Neural cell (in vitro differentiated cells): Measurements from ENCODE around the gene MTMR12. TPM values are rescaled to one million over a fixed set of nuclear protein-coding genes. Genes with fewer than 3 reads are reported as not detected.

Source experiments
- H2AFZ ChIP-seq: fragments of 200-600, 300-800 bp; sonication (generic), shearing (Covaris generic); 2 replicates; pipeline ENCODE4 v1.6.0; 2014; ENCODE audit warnings: low read depth, mild to moderate bottlenecking, antibody characterized with exemption, low read length, moderate library complexity
- H3F3A ChIP-seq: fragments of 200-600 bp; shearing (Covaris generic); 2 replicates; pipeline ENCODE4 v1.6.1; 2016; ENCODE audit warnings: mild to moderate bottlenecking, moderate library complexity, mixed read lengths, antibody characterized with exemption, low read length; ENCODE audit not compliant: insufficient read depth, poor library complexity, severe bottlenecking
- H3K27ac ChIP-seq: fragments of 200-600, 300-800 bp; sonication (generic), shearing (Covaris generic); 2 replicates; pipeline ENCODE4 v1.5.1; 2014; ENCODE audit warnings: mild to moderate bottlenecking, low read length, moderate library complexity
- H3K27me3 ChIP-seq: fragments of 300-800, 200-600 bp; sonication (generic), shearing (Covaris generic); 2 replicates; pipeline ENCODE4 v1.6.0; 2014; ENCODE audit warnings: mild to moderate bottlenecking, low read depth, low read length, moderate library complexity; ENCODE audit not compliant: insufficient read depth
- H3K36me3 ChIP-seq: fragments of 300-800, 200-600 bp; sonication (generic), shearing (Covaris generic); 2 replicates; pipeline ENCODE4 v1.5.1; 2014; ENCODE audit warnings: mild to moderate bottlenecking, antibody characterized with exemption, low read length, moderate library complexity; ENCODE audit not compliant: insufficient read depth
- H3K4me2 ChIP-seq: fragments of 300-800, 200-600 bp; sonication (generic), shearing (Covaris generic); 2 replicates; pipeline ENCODE4 v1.6.0; 2014; ENCODE audit warnings: mild to moderate bottlenecking, low read length
- H3K4me3 ChIP-seq: fragments of 300-800, 200-600 bp; sonication (generic), shearing (Covaris generic); 2 replicates; pipeline ENCODE4 v1.5.1; 2014; ENCODE audit warnings: mild to moderate bottlenecking, low read length, moderate library complexity
- H3K79me2 ChIP-seq: fragments of 200-600 bp; shearing (Covaris generic); replicated peaks from 2 replicates; pipeline ENCODE4 v1.6.0; 2014; ENCODE audit warnings: mild to moderate bottlenecking, low read length, moderate library complexity; ENCODE audit not compliant: insufficient read depth
- H3K9ac ChIP-seq: fragments of 300-800, 200-600 bp; sonication (generic), shearing (Covaris generic); 2 replicates; pipeline ENCODE4 v1.6.1; 2016; ENCODE audit warnings: mild to moderate bottlenecking, low read length, mixed read lengths
- H3K9me2 ChIP-seq: fragments of 200-600 bp; shearing (Covaris generic); 2 replicates; pipeline ENCODE4 v1.6.1; 2016; ENCODE audit warnings: mild to moderate bottlenecking, low read length, mixed read lengths; ENCODE audit not compliant: insufficient read depth
- H3K9me3 ChIP-seq: fragments of 200-600, 300-800 bp; sonication (generic), shearing (Covaris generic); 2 replicates; pipeline ENCODE4 v1.6.1; 2016; ENCODE audit warnings: mild to moderate bottlenecking, mixed run types, low read length, moderate library complexity, mixed read lengths
- H4K20me1 ChIP-seq: fragments of 200-600 bp; shearing (Covaris generic); 2 replicates; pipeline ENCODE4 v1.6.1; 2016; ENCODE audit warnings: mild to moderate bottlenecking, mixed run types; ENCODE audit not compliant: insufficient read depth
- CTCF ChIP-seq: fragments of 450-650 bp; IDR thresholded peaks from 2 replicates; pipeline ENCODE4 v1.5.1; 2014; ENCODE audit warnings: antibody characterized with exemption, mild to moderate bottlenecking, moderate library complexity; ENCODE audit not compliant: poor library complexity, severe bottlenecking
- EP300 ChIP-seq: fragments of 450-650 bp; conservative IDR thresholded peaks from 2 replicates; pipeline ENCODE4 v1.6.1; 2014; ENCODE audit warnings: antibody characterized with exemption, mild to moderate bottlenecking, moderate library complexity; ENCODE audit not compliant: poor library complexity, severe bottlenecking
- POLR2AphosphoS5 ChIP-seq: IDR thresholded peaks from 2 replicates; pipeline ENCODE4 v1.6.1; 2012
- RAD21 ChIP-seq: fragments of 450-650 bp; conservative IDR thresholded peaks from 2 replicates; pipeline ENCODE4 v1.6.1; 2014; ENCODE audit warnings: antibody characterized with exemption, mild to moderate bottlenecking, moderate library complexity
- REST ChIP-seq: IDR thresholded peaks from 2 replicates; pipeline ENCODE4 v1.6.1; 2012; ENCODE audit warnings: borderline replicate concordance
- SMC3 ChIP-seq: fragments of 450-650 bp; conservative IDR thresholded peaks from 2 replicates; pipeline ENCODE4 v1.6.1; 2014; ENCODE audit warnings: antibody characterized with exemption, mild to moderate bottlenecking, moderate library complexity; ENCODE audit not compliant: poor library complexity
- TAF1 ChIP-seq: IDR thresholded peaks from 2 replicates; pipeline ENCODE4 v1.6.1; 2012; ENCODE audit warnings: low read depth
- polyA plus RNA-seq: library from polyadenylated mRNA; depleted of rRNA; stranded (reverse); fragments of >200 nt; gene quantifications from 2 replicates; pipeline ENCODE4 v1.2.3, GENCODE V29; 2014

MTMR12 gene
- polyA plus RNA-seq, 1 donor from 2014 or later, result 13.5 TPM

- TF ChIP-seq EP300 (no peak), SMC3 (no peak), REST (no peak), RAD21 (no peak), POLR2AphosphoS5 (no peak)
- Histone ChIP-seq H3K79me2 (no peaks in the 10 kb centered on the region), H3K4me2 (no peak overlapping the region), H3K36me3 (peaks cover 35% of the 10 kb centered on the region), H3K27me3 (no peaks in the 10 kb centered on the region), H3K27ac (no peak overlapping the region), H2AFZ (no peak overlapping the region), H3F3A (no peaks in the 10 kb centered on the region), H3K4me3 (no peak overlapping the region), H3K9me2 (no peaks in the 10 kb centered on the region), H3K9ac (no peak overlapping the region), H4K20me1 (no peaks in the 10 kb centered on the region), H3K9me3 (no peaks in the 10 kb centered on the region)
Measured at GRCh38 chr5:32254881-32255539, 57.7 kb downstream of the MTMR12 start.

- no peak overlapping the region for H3K9ac ChIP-seq
- no peak overlapping the region for H3K4me3 ChIP-seq
- H3K27me3 ChIP-seq, result no peaks in the 10 kb centered on the region
- no peak overlapping the region for H3K27ac ChIP-seq
- H3K9me3 ChIP-seq, result no peaks in the 10 kb centered on the region
- TF ChIP-seq TAF1 (no peak), REST (no peak), POLR2AphosphoS5 (no peak), CTCF (no peak)
- H3K79me2 ChIP-seq, result no peaks in the 10 kb centered on the region
- H4K20me1 ChIP-seq, result no peaks in the 10 kb centered on the region
- no peak overlapping the region for H2AFZ ChIP-seq
- H3K4me2 ChIP-seq, result no peak overlapping the region
- no peaks in the 10 kb centered on the region for H3K9me2 ChIP-seq
- peaks cover 48% of the 10 kb centered on the region for H3K36me3 ChIP-seq
- no peaks in the 10 kb centered on the region for H3F3A ChIP-seq
Measured at GRCh38 chr5:32251871-32252458, 60.8 kb downstream of the MTMR12 start.
